H9 (cell line): ENCODE data around the gene SLC51B. TPM values are rescaled to one million over a fixed set of nuclear protein-coding genes. Genes with fewer than 3 reads are reported as not detected.

Experiments
- DNase-seq: peaks from one replicate; pipeline ENCODE4 v3.0.0-alpha.2; 2017
- H2AFZ ChIP-seq: one replicate; pipeline ENCODE4 v1.6.1; 2013; ENCODE audit warnings: mild to moderate bottlenecking, low read length, control low read depth, moderate library complexity
- H2AK5ac ChIP-seq: 2 replicates; pipeline ENCODE4 v1.6.1; 2013; ENCODE audit warnings: low read length, control low read depth, mixed read lengths; ENCODE audit not compliant: insufficient read length
- H2BK120ac ChIP-seq: one replicate; pipeline ENCODE4 v1.6.1; 2013; ENCODE audit warnings: low read depth, mild to moderate bottlenecking, low read length, control low read depth, inconsistent platforms; ENCODE audit not compliant: poor library complexity, severe bottlenecking
- H2BK12ac ChIP-seq: 2 replicates; pipeline ENCODE4 v1.6.1; 2013; ENCODE audit warnings: low read length, control low read depth, mixed read lengths, low read depth; ENCODE audit not compliant: insufficient read length
- H2BK15ac ChIP-seq: 2 replicates; pipeline ENCODE4 v1.6.1; 2013; ENCODE audit warnings: low read depth, low read length, control low read depth
- H2BK20ac ChIP-seq: one replicate; pipeline ENCODE4 v1.6.1; 2013; ENCODE audit warnings: low read depth, mild to moderate bottlenecking, low read length, control low read depth, inconsistent platforms; ENCODE audit not compliant: poor library complexity, severe bottlenecking
- H2BK5ac ChIP-seq: 2 replicates; pipeline ENCODE4 v1.6.1; 2013; ENCODE audit warnings: low read length, control low read depth, mixed read lengths; ENCODE audit not compliant: insufficient read length
- H3K14ac ChIP-seq: 2 replicates; pipeline ENCODE4 v1.6.1; 2013; ENCODE audit warnings: low read length, control low read depth; ENCODE audit not compliant: insufficient read depth
- H3K18ac ChIP-seq: 2 replicates; pipeline ENCODE4 v1.6.1; 2013; ENCODE audit warnings: low read depth, mild to moderate bottlenecking, mixed read lengths, low read length, control low read depth; ENCODE audit not compliant: insufficient read length
- H3K23ac ChIP-seq: 2 replicates; pipeline ENCODE4 v1.6.1; 2013; ENCODE audit warnings: low read length, control low read depth, mixed read lengths, low read depth; ENCODE audit not compliant: insufficient read length
- H3K23me2 ChIP-seq: 2 replicates; pipeline ENCODE4 v1.6.1; 2013; ENCODE audit warnings: low read depth, mild to moderate bottlenecking, mixed read lengths, low read length, control low read depth; ENCODE audit not compliant: insufficient read length, poor library complexity, severe bottlenecking
- H3K27ac ChIP-seq: 2 replicates; pipeline ENCODE4 v1.5.1; 2013; ENCODE audit warnings: low read length, control low read depth, mixed read lengths, low read depth; ENCODE audit not compliant: insufficient read length
- H3K27me3 ChIP-seq: 2 replicates; pipeline ENCODE4 v1.6.1; 2013; ENCODE audit warnings: low read length, control low read depth, inconsistent platforms; ENCODE audit not compliant: insufficient read depth
- H3K4ac ChIP-seq: 2 replicates; pipeline ENCODE4 v1.6.1; 2013; ENCODE audit warnings: low read depth, mild to moderate bottlenecking, control low read depth, inconsistent platforms, low read length, moderate library complexity
- H3K4me1 ChIP-seq: 2 replicates; pipeline ENCODE4 v1.6.1; 2013; ENCODE audit warnings: low read length, control low read depth, inconsistent platforms; ENCODE audit not compliant: insufficient read depth
- H3K4me2 ChIP-seq: 2 replicates; pipeline ENCODE4 v1.6.1; 2013; ENCODE audit warnings: low read length, control low read depth, mixed read lengths; ENCODE audit not compliant: insufficient read length, insufficient read depth
- H3K56ac ChIP-seq: 2 replicates; pipeline ENCODE4 v1.6.1; 2013; ENCODE audit warnings: low read depth, mild to moderate bottlenecking, mixed read lengths, low read length, control low read depth; ENCODE audit not compliant: insufficient read length
- H3K79me1 ChIP-seq: 2 replicates; pipeline ENCODE4 v1.6.1; 2013; ENCODE audit warnings: low read depth, mild to moderate bottlenecking, moderate library complexity, low read length, control low read depth, inconsistent platforms; ENCODE audit not compliant: insufficient read depth, poor library complexity, severe bottlenecking
- H3K79me2 ChIP-seq: 2 replicates; pipeline ENCODE4 v1.6.1; 2013; ENCODE audit warnings: low read length, control low read depth, inconsistent platforms; ENCODE audit not compliant: insufficient read depth
- H3K9ac ChIP-seq: 2 replicates; pipeline ENCODE4 v1.6.1; 2013; ENCODE audit warnings: low read length, control low read depth, mixed read lengths; ENCODE audit not compliant: insufficient read length; ENCODE audit errors: extremely low read depth
- H3K9me3 ChIP-seq: one replicate; pipeline ENCODE4 v1.6.1; 2013; ENCODE audit warnings: low read depth, low read length, inconsistent platforms; ENCODE audit not compliant: control insufficient read depth
- H3T11ph ChIP-seq: one replicate; pipeline ENCODE4 v1.6.1; 2013; ENCODE audit warnings: mild to moderate bottlenecking, low read length, control low read depth, inconsistent platforms
- H4K20me1 ChIP-seq: one replicate; pipeline ENCODE4 v1.6.1; 2013; ENCODE audit not compliant: control insufficient read depth, insufficient read length, insufficient read depth
- H4K5ac ChIP-seq: 2 replicates; pipeline ENCODE4 v1.6.1; 2013; ENCODE audit warnings: low read depth, mild to moderate bottlenecking, mixed read lengths, low read length, control low read depth; ENCODE audit not compliant: insufficient read length
- H4K8ac ChIP-seq: replicated peaks from 2 replicates; pipeline ENCODE4 v1.6.1; 2013; ENCODE audit warnings: low read length, control low read depth, mixed read lengths, low read depth; ENCODE audit not compliant: insufficient read length
- H4K91ac ChIP-seq: 2 replicates; pipeline ENCODE4 v1.6.1; 2013; ENCODE audit warnings: low read depth, mild to moderate bottlenecking, moderate library complexity, mixed read lengths, low read length, control low read depth; ENCODE audit not compliant: insufficient read length
- H3K27ac Mint-ChIP-seq, 3 experiments: 2 replicates in 2 of 3; 3 replicates in 1 of 3; pipeline ENCODE4 v1.8.0; 2020 to 2021; ENCODE audit warnings: mixed read lengths in 3 of 3, mild to moderate bottlenecking in 1 of 3, moderate library complexity in 1 of 3
- H3K27me3 Mint-ChIP-seq: 2 replicates; pipeline ENCODE4 v1.8.0; 2021; ENCODE audit warnings: low read depth, mild to moderate bottlenecking, moderate library complexity, mixed read lengths
- H3K36me3 Mint-ChIP-seq, 3 experiments: 2 replicates in 2 of 3; 3 replicates in 1 of 3; pipeline ENCODE4 v1.8.0; 2020 to 2021; ENCODE audit warnings: low read depth in 3 of 3, mixed read lengths in 3 of 3; ENCODE audit not compliant: insufficient read depth in 1 of 3
- H3K4me1 Mint-ChIP-seq, 2 experiments: 2 replicates each; pipeline ENCODE4 v1.8.0; 2020; ENCODE audit warnings: mixed read lengths in 2 of 2
- H3K4me3 Mint-ChIP-seq, 2 experiments: 2 replicates in 1 of 2; 3 replicates in 1 of 2; pipeline ENCODE4 v1.8.0; 2020 to 2021; ENCODE audit warnings: mild to moderate bottlenecking in 2 of 2, mixed read lengths in 2 of 2, moderate library complexity in 1 of 2
- H3K9me3 Mint-ChIP-seq, 2 experiments: 2 replicates in 1 of 2; 3 replicates in 1 of 2; pipeline ENCODE4 v1.8.0; 2020; ENCODE audit warnings: mild to moderate bottlenecking in 2 of 2, mixed read lengths in 2 of 2, moderate library complexity in 1 of 2
- CTCF ChIP-seq: fragments of 200-600 bp; sonication (generic); conservative IDR thresholded peaks from 3 replicates; pipeline ENCODE4 v1.8.0; 2021; ENCODE audit warnings: antibody characterized with exemption, mild to moderate bottlenecking
- WGBS: extraction: QIAGEN DNeasy Blood & Tissue Kit; methylation state at CpG from one replicate; pipeline ENCODE4 v1.1.7; 2013; ENCODE audit warnings: missing lambda C conversion rate, low lambda C conversion rate, mixed read lengths; ENCODE audit not compliant: insufficient read length; ENCODE audit errors: extremely low coverage; 5-methylcytosine and 5-hydroxymethylcytosine counted together
- total RNA-seq: library from RNA; stranded (reverse); gene quantifications from 2 replicates; pipeline ENCODE4 v1.2.1, GENCODE V29; 2021

SLC51B gene
- total RNA-seq, 1 experiment from 2014 or later, result not detected

- Mint-ChIP-seq H3K4me1 (peaks cover 62 to 77% of the 10 kb centered on the region in 2 experiments), H3K9me3 (no peaks in the 10 kb centered on the region; a peak in 1 of 5 replicates), H3K27me3 (peaks cover 21% of the 10 kb centered on the region), H3K36me3 (no peaks in the 10 kb centered on the region), H3K4me3 (no peak overlapping the region), H3K27ac (no peak overlapping the region)
- no peak overlapping the region for H2BK120ac ChIP-seq
- no peak overlapping the region for H4K91ac ChIP-seq
- H3K18ac ChIP-seq, result no peak overlapping the region
- no peaks in the 10 kb centered on the region for H3K27me3 ChIP-seq
- H3K9me3 ChIP-seq, result no peaks in the 10 kb centered on the region
- H2AK5ac ChIP-seq, result no peak overlapping the region
- H2BK12ac ChIP-seq, result no peak overlapping the region
- no peak overlapping the region for H3K4me2 ChIP-seq
- peak; percentile 70 for TF ChIP-seq CTCF
- no peak overlapping the region for H4K8ac ChIP-seq
- H3K4me1 ChIP-seq, result peaks cover 16% of the 10 kb centered on the region; the same call in 1 of the 2 replicates
- H3K4ac ChIP-seq, result no peak overlapping the region
- peak; percentile 82 for DNase-seq
- no peak overlapping the region for H2AFZ ChIP-seq
- H3K14ac ChIP-seq, result no peak overlapping the region
- no peak overlapping the region for H3T11ph ChIP-seq
- H3K27ac ChIP-seq, result no peak overlapping the region
- no peak overlapping the region for H3K56ac ChIP-seq
- no peaks in the 10 kb centered on the region for H4K20me1 ChIP-seq
- H2BK20ac ChIP-seq, result no peak overlapping the region
- WGBS, result no CpG with 5 or more reads among the region's 6 CpGs
- no peak overlapping the region for H2BK15ac ChIP-seq
- H2BK5ac ChIP-seq, result no peak overlapping the region
- no peak overlapping the region for H4K5ac ChIP-seq
- H3K9ac ChIP-seq, result no peak overlapping the region
- H3K23me2 ChIP-seq, result no peaks in the 10 kb centered on the region
- H3K23ac ChIP-seq, result no peak overlapping the region
- no peaks in the 10 kb centered on the region for H3K79me2 ChIP-seq
- no peaks in the 10 kb centered on the region for H3K79me1 ChIP-seq
Observed at GRCh38 chr15:65085990-65086679, 40.9 kb downstream of the SLC51B start.
